Fibroblast of lung (primary cell): ENCODE results near the gene GPER1.

Experiments used
- CTCF ChIP-seq, 2 donors: IDR thresholded peaks in 1 of 2; conservative IDR thresholded peaks in 1 of 2; 1 replicate in 1 of 2; 2 replicates in 1 of 2; pipeline ENCODE4 v1.5.1; 2011 to 2012; ENCODE audit warnings: low read length in 2 of 2, control low read depth in 1 of 2, inconsistent platforms in 1 of 2, low read depth in 1 of 2, mild to moderate bottlenecking in 1 of 2
- EZH2 ChIP-seq: IDR thresholded peaks from 2 replicates; pipeline ENCODE4 v1.5.1; 2012; ENCODE audit warnings: low read length, control low read depth, mild to moderate bottlenecking; ENCODE audit errors: missing control alignments

- TF ChIP-seq CTCF (conservative IDR thresholded peaks at IDR 0.05 in 1 of 2, IDR thresholded peaks at IDR 0.05 in 1 of 2; ENCODE audit: low read depth in 1 of 2, low read length in 2 of 2) (no peak), EZH2 (no peak)
Measured at GRCh38 chr7:1053002-1053411, 34.9 kb upstream of the GPER1 start.
